HEK293 (cell line): ENCODE measurements around the gene PSMD5.

Source experiments
- GLIS1 ChIP-seq: fragments of 450-650 bp; formaldehyde crosslinking; IDR thresholded peaks from 2 replicates; pipeline ENCODE4 v1.5.1; 2016; ENCODE audit warnings: missing biosample characterization, missing genetic modification characterization
- HIC1 ChIP-seq: fragments of 450-650 bp; formaldehyde crosslinking; IDR thresholded peaks from 2 replicates; pipeline ENCODE4 v1.5.1; 2016; ENCODE audit warnings: missing biosample characterization, missing genetic modification characterization
- KLF1 ChIP-seq: fragments of 450-650 bp; formaldehyde crosslinking; IDR thresholded peaks from 2 replicates; pipeline ENCODE4 v1.5.1; 2016; ENCODE audit warnings: missing biosample characterization, missing genetic modification characterization
- PBX3 ChIP-seq: sonication (generic); formaldehyde crosslinking; IDR thresholded peaks from 2 replicates; pipeline ENCODE4 v1.8.1; 2022; ENCODE audit warnings: mild to moderate bottlenecking, moderate library complexity, missing genetic modification reagents
- PRDM10 ChIP-seq: fragments of 450-650 bp; formaldehyde crosslinking; IDR thresholded peaks from 2 replicates; pipeline ENCODE4 v1.5.1; 2016; ENCODE audit warnings: missing biosample characterization, missing genetic modification characterization
- WT1 ChIP-seq: fragments of 450-650 bp; formaldehyde crosslinking; IDR thresholded peaks from 2 replicates; pipeline ENCODE4 v1.5.1; 2016; ENCODE audit warnings: missing biosample characterization, missing genetic modification characterization
- YY1 ChIP-seq: fragments of 450-650 bp; formaldehyde crosslinking; IDR thresholded peaks from 2 replicates; pipeline ENCODE4 v1.5.1; 2018; ENCODE audit warnings: missing biosample characterization, missing genetic modification characterization
- ZBTB17 ChIP-seq: fragments of 450-650 bp; formaldehyde crosslinking; IDR thresholded peaks from 2 replicates; pipeline ENCODE4 v1.5.1; 2016; ENCODE audit warnings: missing biosample characterization, missing genetic modification characterization
- ZFP41 ChIP-seq: fragments of 450-650 bp; formaldehyde crosslinking; IDR thresholded peaks from 2 replicates; pipeline ENCODE4 v1.5.1; 2016; ENCODE audit warnings: missing biosample characterization, missing genetic modification characterization, borderline replicate concordance
- ZFP69B ChIP-seq: fragments of 450-650 bp; formaldehyde crosslinking; IDR thresholded peaks from 2 replicates; pipeline ENCODE4 v1.5.1; 2016; ENCODE audit warnings: missing biosample characterization, missing genetic modification characterization
- ZIC2 ChIP-seq: fragments of 450-650 bp; formaldehyde crosslinking; IDR thresholded peaks from 2 replicates; pipeline ENCODE4 v1.5.1; 2016; ENCODE audit warnings: missing biosample characterization, missing genetic modification characterization
- ZNF2 ChIP-seq: fragments of 450-650 bp; formaldehyde crosslinking; IDR thresholded peaks from 2 replicates; pipeline ENCODE4 v1.5.1; 2016; ENCODE audit warnings: missing biosample characterization, missing genetic modification characterization
- ZNF335 ChIP-seq: fragments of 450-650 bp; formaldehyde crosslinking; conservative IDR thresholded peaks from 2 replicates; pipeline ENCODE4 v1.5.1; 2016; ENCODE audit warnings: missing biosample characterization, missing genetic modification characterization
- ZNF341 ChIP-seq: fragments of 450-650 bp; formaldehyde crosslinking; IDR thresholded peaks from 2 replicates; pipeline ENCODE4; 2016; ENCODE audit warnings: low read depth, missing biosample characterization, missing genetic modification characterization
- ZNF350 ChIP-seq: fragments of 450-650 bp; formaldehyde crosslinking; IDR thresholded peaks from 2 replicates; pipeline ENCODE4 v1.5.0; 2017; ENCODE audit warnings: missing biosample characterization, mild to moderate bottlenecking, missing genetic modification characterization
- ZNF416 ChIP-seq: fragments of 450-650 bp; formaldehyde crosslinking; IDR thresholded peaks from 2 replicates; pipeline ENCODE4 v1.5.1; 2016; ENCODE audit warnings: missing biosample characterization, missing genetic modification characterization
- ZNF426 ChIP-seq: fragments of 450-650 bp; formaldehyde crosslinking; IDR thresholded peaks from 2 replicates; pipeline ENCODE4 v1.5.1; 2017; ENCODE audit warnings: missing biosample characterization, missing genetic modification characterization, mild to moderate bottlenecking, inconsistent platforms, moderate library complexity
- ZNF629 ChIP-seq: fragments of 450-650 bp; formaldehyde crosslinking; IDR thresholded peaks from 2 replicates; pipeline ENCODE4 v1.5.1; 2017; ENCODE audit warnings: missing biosample characterization, missing genetic modification characterization
- ZNF776 ChIP-seq: fragments of 450-650 bp; formaldehyde crosslinking; IDR thresholded peaks from 2 replicates; pipeline ENCODE4 v1.5.0; 2017; ENCODE audit warnings: missing biosample characterization, missing genetic modification characterization, borderline replicate concordance
- ZSCAN30 ChIP-seq: fragments of 450-650 bp; IDR thresholded peaks from 2 replicates; pipeline ENCODE4 v1.5.1; 2018; ENCODE audit warnings: missing biosample characterization, mild to moderate bottlenecking, missing genetic modification characterization, moderate library complexity
- TF ChIP-seq, protein P1 (sequence below): fragments of 450-650 bp; formaldehyde crosslinking; IDR thresholded peaks from 2 replicates; pipeline ENCODE4 v1.5.1; 2016; ENCODE audit warnings: missing biosample characterization, missing genetic modification characterization

Gene PSMD5

GRCh38 chr9:120868676-120869359 is 26.1 kb upstream of the PSMD5 start (continued):
- TF ChIP-seq ZNF426 (no peak), HIC1 (peak; percentile 56; the same call in 1 of the 2 replicates), ZFP69B (tag by site-specific recombination) (0 out of 2 replicates have a peak, but pooled peaks have one; percentile 2), KLF1 (tag by site-specific recombination) (peak; percentile 79), ZNF341 (tag by site-specific recombination) (peak; percentile 85), ZNF335 (peak; percentile 85), PRDM10 (tag by site-specific recombination) (peak; percentile 58; the same call in 1 of the 2 replicates), PBX3 (no peak), GLIS1 (tag by site-specific recombination) (peak; percentile 96), ZFP41 (tag by site-specific recombination) (no peak), ZNF629 (tag by site-specific recombination) (0 out of 2 replicates have a peak, but pooled peaks have one; percentile 29), ZNF416 (tag by site-specific recombination) (no peak), ZNF776 (no peak), ZIC2 (tag by site-specific recombination) (peak; percentile 84), ZBTB17 (tag by site-specific recombination) (no peak), YY1 (tag by site-specific recombination) (peak; percentile 38; the same call in 1 of the 2 replicates), ZSCAN30 (peak; percentile 49; the same call in 1 of the 2 replicates), ZNF2 (tag by site-specific recombination) (0 out of 2 replicates have a peak, but pooled peaks have one; percentile 46), ZNF350 (tag by site-specific recombination) (no peak), WT1 (tag by site-specific recombination) (0 out of 2 replicates have a peak, but pooled peaks have one; percentile 16)
- TF ChIP-seq, protein P1, sequence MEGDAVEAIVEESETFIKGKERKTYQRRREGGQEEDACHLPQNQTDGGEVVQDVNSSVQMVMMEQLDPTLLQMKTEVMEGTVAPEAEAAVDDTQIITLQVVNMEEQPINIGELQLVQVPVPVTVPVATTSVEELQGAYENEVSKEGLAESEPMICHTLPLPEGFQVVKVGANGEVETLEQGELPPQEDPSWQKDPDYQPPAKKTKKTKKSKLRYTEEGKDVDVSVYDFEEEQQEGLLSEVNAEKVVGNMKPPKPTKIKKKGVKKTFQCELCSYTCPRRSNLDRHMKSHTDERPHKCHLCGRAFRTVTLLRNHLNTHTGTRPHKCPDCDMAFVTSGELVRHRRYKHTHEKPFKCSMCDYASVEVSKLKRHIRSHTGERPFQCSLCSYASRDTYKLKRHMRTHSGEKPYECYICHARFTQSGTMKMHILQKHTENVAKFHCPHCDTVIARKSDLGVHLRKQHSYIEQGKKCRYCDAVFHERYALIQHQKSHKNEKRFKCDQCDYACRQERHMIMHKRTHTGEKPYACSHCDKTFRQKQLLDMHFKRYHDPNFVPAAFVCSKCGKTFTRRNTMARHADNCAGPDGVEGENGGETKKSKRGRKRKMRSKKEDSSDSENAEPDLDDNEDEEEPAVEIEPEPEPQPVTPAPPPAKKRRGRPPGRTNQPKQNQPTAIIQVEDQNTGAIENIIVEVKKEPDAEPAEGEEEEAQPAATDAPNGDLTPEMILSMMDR, result peak; percentile 73
